IPS-NIHi11 (cell line): ENCODE results near the gene PEPD.

Experiments
- DNase-seq: peaks from one replicate; pipeline ENCODE4 v3.0.0; 2012; ENCODE audit warnings: mixed read lengths, low spot score

The PEPD gene

DNA sequence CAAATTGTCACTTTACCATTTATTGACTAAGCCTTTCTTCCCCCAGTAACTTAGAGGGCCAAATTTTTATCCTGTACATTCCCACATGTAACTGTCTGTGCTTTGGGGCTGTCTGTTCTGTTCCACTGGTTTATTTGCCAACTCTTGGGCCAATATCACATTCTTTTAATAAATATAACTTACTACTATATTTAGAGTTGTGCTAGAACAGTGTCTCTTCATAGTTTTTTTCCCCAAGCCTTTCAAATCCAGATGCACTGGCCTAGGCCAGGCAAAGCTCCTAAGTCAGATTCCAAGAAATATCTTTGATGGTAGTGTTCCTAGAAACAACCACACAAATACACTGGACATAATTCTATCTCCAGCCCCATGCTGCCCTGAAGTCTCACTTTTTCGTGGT is 164.0 kb downstream of the PEPD start:
- no peak for DNase-seq

DNA sequence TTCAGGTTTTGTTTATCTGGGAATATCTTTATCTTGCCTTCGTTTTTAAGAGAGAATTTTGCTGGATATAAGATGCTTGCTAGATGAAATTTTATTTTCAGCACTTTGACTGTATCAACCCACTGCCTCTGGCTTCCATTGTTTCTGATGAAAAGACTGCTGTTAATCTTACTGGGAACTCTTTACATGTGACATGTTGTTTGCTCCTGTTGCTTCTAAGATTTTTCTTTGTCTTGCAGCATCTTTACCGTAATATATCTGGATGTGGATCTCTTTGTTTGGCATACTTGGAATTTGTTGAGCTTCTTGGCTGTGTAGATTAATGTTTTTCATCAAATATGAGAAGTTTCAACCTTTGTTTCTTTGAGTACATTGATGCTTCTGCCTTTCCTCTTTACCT is 166.1 kb downstream of the PEPD start:
- no peak for DNase-seq

GRCh38 chr19:33350538-33351309 is 170.9 kb downstream of the PEPD start:
- no peak for DNase-seq

DNA sequence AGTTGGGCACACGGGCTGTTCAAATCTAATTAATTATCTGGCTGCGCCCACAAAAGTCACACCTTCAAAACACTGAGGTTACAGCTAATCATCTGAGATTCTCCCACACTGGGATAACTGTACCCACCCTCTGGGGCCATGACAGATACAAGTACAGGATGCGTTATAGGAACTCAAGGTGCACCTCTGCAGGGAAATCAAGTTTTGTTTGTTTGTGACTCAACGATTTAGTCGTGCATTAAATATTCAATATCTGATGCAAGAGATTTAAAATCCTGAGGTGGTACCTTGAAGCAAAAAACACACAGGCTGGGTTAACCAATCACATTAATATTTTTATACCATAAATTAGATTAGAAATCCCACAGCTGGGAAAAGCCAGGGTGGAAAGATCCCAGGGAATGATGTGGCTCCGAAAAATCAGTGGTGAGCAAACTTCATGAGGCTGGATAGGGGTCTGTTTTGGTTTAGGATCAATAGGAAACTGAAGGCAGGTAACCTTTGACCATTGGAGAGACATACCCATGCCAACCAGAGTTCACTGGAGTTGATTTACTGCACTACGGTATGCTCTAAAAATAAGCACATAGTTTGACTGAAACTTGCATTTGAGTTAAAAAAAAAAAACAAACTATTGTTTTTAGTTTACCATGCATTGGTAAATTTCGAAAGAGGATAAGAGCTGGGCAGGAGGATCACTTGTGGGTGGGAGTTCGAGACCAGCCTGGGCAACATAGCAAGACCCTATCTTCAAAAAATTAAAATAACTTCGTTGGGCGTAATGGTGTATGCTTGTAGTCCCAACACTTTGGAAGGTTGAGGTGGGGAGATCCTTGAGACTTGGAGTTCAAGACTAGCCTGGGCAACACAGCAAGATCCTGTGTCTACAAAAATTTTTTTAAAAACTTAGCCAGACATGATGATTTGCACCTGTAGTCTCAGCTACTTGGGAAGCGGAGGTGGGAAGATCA is 172.0 kb downstream of the PEPD start:
- DNase-seq = no peak

- DNase-seq = no peak
These were observed 173.1 kb downstream of the PEPD start for GRCh38 chr19:33348301-33349010.

- no peak for DNase-seq
These were observed 174.3 kb downstream of the PEPD start for GRCh38 chr19:33347300-33347699.

DNA sequence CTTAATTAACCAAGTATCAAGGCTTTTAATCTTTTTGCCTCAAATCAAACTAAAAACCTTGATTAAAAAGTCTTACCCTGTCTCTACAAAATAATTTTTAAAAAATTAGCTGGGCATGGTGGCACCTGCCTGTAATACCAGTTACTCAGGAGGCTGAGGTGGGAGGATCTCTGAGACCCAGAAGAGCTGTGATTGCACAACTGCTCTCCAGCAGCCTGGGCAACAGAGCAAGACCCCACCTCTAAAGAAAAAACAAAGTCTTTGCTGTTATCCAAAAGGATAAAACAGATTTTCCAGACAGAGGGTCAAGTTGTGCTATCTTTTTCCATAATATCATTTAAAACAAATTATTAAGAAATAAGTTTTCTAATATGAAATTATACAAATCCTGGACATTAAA is 174.9 kb downstream of the PEPD start:
- no peak for DNase-seq

DNA sequence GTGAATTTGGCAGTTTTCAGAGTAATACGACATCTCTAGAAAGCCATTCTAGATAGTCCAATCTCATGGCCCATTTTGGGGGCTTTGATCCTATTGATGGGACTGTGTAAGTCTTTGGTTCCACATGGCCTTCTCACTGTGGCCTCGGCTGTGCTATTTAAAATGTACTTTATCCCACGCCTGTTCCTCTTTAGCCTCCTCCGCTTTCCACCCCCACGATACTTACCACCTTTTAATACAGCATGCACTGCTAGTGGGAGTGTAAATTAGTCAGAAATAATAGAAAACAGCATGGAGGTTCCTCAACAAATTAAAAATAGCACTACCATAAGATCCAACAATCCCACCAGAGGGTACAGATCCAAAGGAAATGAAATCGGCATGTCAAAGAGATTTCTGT is 176.4 kb downstream of the PEPD start:
- DNase-seq = no peak

DNA sequence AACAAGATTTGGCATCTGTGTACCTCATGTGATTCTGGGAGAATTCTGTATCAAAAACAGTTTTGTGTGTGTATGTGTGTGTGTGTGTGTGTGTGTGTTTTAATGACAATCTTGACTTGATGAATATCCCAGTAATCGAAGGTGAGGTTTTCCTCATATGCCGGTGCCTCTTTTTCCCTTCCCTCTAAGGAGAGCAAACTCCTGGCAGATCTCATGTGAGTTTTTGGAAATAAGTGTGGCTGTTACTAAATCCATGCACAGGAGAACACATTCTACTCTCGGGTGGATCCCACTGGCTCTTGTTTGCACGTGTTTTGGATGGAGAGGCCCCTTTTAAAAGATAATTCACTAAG is 177.0 kb downstream of the PEPD start:
- DNase-seq = no peak

DNA sequence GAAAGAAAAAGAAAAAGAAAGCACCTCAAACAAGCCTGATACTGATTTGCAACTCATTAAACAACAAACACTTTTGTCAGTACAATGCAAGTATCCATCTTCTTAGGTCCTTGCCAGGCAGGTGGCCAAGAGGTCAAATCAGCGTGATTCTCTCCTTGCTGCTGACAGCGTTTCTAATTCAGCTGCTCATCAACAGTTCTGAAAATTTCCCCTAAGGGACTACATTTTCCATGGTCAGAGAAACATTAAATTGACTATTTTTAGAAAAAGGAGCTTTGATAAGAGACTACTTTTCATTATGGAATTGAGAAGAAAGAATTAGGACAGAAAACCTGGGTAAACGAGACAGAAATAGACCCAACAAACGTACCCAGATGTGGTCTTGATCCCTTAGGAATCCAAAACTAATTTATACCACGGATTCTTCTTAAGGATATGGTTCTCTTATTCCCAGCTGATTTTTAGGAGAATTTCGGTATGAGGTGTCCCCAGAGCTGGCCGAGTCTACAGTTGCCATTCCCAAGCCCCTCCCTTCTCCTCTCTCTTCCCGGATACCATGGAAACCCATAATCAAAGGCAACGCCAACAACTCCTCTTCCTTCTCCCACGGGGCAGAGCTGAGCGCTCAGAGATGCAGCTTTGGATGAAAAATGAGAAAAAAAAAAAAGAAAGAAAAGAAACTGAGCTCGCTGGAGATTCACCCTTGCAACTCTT is 177.6 kb downstream of the PEPD start:
- DNase-seq = peak; percentile 43

GRCh38 chr19:33343301-33343700 is 178.3 kb downstream of the PEPD start:
- no peak for DNase-seq

GRCh38 chr19:33340991-33341390 is 180.6 kb downstream of the PEPD start:
- no peak for DNase-seq

DNA sequence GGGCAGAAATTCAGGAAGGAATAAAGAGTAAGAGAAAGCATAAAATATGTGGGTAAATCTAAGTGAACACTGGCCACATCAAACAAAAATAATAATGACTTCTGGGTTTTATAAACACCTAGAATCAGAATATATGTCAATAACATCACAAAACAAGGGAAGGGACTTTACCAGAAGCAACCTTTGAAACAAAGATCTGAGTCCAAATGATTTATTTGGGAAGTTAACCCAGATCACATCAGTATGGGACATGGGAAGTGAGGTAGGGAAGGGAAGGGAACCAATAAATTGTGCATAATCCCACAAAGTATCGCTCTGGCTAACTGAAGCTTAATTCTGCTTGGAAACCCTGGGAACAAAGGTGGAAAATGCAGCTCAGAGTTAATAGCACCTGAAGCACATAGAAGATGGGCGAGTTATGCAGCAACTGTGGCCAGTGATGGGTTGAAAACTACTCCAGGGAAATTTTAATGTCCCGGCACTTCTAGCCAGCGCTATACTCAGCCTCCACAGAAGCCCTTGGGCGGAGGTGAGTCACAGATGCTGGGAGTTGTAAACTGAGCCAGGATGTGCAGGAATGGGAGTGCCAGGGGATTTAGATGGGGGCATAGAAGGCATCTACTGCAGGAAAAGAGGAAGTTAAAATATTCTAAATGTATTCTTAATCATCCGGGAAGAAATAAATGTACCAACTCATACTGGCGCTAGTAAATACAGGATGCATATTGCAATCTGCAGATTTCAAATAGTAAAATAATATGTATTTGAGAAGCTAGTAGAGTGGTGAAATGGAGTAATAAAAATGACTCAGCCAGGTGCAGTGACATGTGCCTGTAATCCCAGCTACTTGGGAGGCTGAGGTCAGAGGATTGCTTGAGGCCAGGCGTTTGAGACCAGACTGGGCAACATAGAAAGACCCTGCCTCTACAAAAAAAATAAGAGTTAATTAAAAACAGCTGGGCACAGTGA is 182.3 kb downstream of the PEPD start:
- DNase-seq = no peak
